ENCODE measurements around the gene SAXO1.

DNA sequence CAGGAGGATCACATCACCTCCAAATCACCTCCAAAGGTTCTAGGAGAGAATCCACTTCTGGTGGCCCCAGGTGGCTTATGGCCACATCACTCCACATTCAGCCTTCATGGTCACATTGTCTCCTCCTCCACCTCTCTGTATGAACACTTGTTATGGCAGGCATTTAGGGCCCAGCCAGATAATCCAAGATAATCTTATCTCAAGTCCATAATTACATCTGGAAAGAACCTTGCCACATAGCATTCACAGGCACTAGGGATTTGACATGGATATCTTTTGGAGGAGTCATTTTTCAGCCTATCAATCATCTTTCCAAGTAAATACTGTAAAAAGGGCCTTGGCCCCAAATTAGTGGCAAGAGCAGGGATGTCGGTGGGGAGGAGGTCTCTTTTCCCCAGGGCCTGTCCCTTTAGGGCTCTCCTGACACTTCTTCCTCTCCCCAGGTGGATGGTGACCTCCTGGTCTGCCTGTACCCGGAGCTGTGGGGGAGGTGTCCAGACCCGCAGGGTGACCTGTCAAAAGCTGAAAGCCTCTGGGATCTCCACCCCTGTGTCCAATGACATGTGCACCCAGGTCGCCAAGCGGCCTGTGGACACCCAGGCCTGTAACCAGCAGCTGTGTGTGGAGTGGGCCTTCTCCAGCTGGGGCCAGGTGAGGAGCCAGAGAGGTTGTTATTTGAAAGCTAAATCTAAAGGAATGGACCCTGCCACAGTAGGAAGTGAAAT is 140.9 kb downstream of the SAXO1 start:
- TF ChIP-seq POLR2A (IDR thresholded peaks at IDR 0.05; ENCODE audit: low read depth, low read length) (no peak), TAF1 (IDR thresholded peaks at IDR 0.05; ENCODE audit: borderline replicate concordance, low read depth, low read length) (no peak)

All from GM12892 (cell line).